Activated CD8-positive, alpha-beta memory T cell treated with anti-CD3 and anti-CD28 coated beads for 48 hours (primary cell): ENCODE measurements around the gene DNAJC4.
"Not testable (repeated sequence)": the region's sequence is repeated elsewhere in the genome, so short reads cannot be mapped to it uniquely, and the experiment has no call there.

Experiments used
- DNase-seq, 3 experiments: peaks; one replicate each; pipeline ENCODE4 v3.0.0-alpha.2; 2020; ENCODE audit warnings: low read depth in 2 of 3, low spot score in 2 of 3

The DNAJC4 gene

DNA sequence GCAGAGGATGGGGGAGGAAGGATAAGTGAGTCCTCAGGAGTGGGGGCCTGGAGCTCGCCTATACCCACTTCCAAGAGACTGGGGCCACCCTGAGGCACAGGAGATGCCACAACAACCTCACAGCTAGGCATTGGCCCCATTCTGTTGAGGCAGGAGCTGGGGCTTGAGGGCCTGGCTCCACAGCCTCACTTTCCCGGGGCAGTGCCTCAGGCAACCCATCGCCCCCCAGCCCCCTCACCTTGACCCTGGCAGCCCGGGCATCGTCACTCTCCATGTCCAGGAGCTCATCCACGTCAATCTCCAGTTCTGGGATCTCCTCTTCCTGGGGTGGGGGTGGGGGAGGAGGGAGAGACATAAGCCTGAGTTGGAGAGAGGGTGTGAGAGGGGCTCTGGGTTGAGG is 14.6 kb downstream of the DNAJC4 start:
- no peak for DNase-seq

DNA sequence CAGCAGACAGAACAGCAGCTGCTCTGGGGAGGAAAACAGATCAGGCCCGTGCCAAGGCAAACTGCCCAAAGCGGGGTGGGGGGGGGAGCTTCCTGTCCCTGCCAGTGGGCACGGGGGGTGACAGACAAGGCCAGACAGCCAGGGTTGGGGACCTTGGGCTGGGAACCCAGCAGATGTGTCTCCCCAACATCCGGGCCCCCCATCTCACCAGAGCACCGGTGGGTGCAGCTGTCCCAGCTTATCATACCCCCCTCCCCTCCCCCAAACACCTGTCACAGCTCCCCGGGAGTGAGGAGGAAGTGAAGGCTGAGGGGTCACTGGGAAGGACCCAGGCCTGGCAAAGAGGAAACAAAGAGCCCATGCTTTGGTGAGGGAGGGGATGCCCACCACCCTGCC is 15.1 kb downstream of the DNAJC4 start:
- no peak for DNase-seq

DNA sequence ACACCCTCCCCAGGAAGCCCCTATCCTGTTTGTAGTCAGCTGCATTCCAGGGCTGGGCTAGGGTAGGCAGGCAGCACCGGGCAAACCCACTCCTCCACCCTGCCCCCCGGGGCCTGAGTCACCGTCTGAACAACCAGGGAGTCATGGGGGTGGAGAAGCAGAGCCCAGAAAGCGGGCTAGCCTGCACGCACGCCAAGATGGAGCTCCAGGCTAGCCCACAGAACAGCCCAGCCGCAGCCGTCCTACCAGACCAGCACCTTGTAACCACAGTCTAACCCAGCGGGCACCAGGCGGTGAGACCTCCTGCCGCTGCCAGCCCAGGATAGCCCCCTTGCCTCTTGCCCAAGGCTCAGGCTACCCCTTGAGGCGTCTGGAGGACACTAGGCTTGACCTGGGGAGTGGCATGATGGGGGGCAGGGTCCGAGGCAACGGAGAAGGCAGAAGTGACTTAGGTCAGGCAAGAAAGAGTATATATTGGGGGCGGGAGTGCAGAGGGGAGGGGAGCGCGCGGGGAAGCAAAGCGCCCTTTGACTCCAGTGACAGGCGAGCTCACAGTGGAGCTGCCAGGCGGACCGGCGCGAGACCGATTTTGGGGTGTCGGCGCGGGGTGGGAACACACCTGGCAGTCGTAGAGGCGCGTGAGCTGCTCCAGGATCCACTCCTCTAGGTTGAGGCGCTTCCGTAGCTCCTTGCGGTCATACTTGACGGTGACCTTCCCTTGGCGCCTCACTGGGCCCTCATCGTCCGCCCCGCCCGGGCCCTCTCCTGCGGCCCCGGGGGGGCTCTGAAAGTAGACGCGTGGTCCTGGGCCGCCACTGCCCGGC is 15.7 kb downstream of the DNAJC4 start:
- no peak for DNase-seq

DNA sequence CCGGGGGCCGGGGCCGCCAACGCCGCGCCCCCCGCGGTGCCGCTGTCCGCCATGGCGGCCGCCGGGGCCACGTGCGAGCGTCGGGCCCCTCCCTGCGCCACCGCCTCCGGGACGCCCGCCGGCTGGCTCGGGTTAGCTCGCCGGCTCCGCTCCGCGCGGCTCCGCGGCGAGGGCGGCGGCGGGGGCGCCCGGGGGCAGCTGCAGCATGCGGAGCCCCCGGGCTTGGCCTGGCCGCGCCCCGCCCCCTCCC is 16.2 kb downstream of the DNAJC4 start:
- not testable (repeated sequence) for DNase-seq

DNA sequence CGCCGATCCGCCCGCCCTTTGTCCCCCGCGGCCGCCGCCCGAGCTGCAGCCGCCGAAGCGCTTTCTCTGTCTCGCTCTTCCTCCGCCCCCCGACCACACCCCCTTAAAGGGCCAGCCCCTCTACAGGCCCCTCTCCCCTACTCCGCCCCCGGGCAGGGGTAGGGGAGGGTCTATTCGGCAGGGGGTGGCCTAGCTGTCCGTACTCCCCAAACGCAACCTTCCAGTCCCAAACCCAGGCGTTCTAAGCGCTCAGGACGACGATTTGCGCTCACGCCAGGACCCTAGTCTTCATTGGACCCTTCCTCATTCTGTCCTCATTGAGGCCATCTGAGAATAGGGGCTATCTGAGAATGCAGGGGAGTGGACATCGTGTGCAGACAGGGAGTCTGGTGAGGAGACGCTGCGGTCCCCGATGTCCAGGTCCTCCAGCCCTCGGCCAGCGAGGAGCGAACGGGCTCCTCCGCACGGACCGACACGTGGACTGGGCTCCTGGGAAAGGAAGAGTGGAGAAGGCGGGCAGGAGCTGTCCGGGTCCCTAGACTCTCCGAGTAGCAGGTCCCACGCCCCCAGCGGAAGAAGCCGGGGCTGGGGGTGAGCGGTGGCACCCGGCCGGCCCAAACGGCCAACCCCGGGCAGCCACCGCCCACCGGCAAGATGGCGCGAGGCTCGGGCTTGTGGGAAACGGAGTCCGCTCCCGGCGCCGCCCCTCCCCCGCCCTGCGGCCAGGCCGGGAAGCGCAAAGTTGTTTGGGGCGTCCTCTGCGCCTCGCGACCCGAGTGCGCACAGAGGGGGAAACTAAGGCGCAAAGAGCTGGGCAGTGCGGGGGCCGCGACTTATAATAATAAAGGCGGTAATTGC is 16.8 kb downstream of the DNAJC4 start, which contains the start of gene PPP1R14B:
PPP1R14B (minus strand) TSS at position 73 of the 858 bp plus-strand sequence. CDS start 270 bp downstream, outside the sequence.
- no peak for DNase-seq

DNA sequence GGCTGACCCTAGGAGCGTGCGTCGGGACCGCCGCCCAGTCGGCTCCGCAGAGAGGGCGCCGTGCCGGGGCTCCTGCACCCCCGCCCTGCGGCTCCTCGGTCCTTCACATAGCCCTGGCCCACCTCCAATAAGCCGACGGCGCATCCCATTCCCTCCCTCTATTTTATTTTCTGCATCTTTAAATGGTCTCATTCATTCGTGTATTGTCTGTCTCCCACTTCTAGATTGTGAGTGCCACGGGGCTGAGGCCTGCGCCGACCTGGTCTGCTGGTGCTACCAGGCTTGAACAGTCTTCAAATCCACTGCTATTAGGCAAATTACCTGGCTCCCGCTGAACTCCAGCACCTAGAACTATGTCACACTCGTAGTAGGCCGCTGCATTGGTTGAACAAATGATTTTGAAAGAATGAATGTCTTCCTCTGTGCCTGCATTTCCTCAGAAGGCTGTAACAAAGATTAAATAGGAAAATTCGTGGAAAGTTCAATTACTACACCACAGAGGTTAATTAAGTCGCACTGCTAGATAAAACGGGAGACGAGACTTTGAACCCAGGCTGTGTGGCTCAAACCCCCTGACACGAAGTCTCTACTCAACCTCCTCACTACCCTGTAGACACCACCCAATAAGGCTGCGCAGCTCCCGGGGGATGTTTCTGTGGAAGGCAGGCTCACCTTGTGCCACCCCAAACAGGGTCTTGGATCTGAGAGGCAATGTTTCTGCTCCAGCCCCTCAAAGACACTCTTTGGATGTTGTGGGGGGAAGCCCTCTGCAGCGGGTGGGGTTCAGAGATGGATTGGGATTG is 17.6 kb downstream of the DNAJC4 start:
- DNase-seq, result no peak

DNA sequence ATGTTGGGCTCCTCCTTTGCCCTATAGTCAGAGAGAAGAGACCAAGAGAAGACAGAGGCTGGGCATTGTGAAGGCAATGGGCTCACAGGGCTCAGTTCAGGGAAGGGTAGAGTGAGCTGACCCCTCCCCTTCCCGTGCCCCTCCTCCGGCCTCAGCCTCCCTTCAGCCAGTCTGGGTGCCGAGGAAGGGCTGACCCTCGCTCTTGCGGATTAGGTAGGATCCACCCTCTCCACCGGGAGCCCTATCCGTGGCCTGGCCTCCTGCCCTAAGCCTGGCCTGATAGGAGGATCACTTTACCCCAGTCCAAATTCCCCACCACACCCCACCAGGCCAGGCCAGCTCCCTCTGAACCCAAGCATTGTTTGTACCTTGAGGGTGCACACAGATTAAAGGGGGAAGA is 18.2 kb downstream of the DNAJC4 start:
- no peak for DNase-seq

DNA sequence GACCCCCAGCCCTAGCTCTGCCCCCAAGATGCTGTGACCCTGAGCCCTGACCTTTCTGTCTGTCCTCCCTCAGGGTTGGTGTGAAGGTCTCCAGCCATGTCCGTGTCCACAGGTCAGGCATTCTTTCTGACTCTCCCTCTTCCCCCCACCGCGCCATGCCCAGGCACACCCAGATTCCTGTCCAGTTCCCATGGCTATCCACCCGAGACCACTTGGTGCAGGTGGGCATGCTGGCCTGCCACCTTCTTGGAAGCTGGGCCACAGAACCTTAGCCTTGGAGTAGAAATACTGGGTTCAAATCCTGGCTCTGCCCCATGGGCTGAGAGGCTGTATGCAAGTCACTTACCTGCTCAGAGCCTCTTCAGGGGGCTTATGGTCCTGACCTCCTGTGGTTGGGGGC is 18.7 kb downstream of the DNAJC4 start:
- no peak for DNase-seq

DNA sequence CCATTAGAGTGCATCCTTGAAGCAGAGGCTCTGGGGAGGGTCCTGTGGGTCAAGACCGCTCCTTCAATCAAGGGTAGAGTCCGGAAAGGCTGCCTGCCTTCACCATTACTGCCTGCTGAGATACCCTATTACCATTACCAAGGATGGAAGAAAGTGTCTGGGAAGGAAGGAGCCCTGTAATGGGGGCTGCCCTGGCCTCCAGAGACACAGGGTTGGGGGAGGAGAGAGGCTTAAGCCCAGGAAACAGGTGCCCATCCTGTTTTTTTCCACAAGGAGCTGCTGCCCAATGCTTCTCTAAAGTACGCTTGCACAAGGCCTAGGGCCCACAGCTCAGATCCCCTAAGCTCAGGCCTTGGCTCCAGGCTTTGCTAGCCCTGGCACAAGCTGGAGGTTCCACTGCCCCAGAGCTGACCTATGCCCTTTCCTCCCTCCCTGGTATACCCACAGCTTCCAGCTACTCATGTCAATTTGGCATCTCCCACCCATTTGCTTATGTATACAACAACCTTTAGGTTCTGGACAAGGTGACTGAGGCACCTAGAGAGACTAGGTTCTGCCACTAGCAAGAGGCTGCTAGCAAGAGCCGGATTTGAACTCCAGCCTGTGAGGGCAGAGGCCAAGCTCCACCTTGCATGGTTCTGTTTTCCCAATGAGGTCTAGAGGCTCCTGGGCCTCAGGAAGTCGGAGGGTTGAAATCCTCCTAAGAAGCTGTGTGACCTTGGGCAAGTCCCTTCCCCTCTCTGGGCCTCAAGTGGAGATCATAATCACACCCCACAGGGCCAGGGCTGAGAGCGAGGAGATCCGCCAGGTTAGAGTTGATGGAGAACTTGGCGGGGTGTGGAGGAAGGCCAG is 19.4 kb downstream of the DNAJC4 start:
- DNase-seq, result no peak

DNA sequence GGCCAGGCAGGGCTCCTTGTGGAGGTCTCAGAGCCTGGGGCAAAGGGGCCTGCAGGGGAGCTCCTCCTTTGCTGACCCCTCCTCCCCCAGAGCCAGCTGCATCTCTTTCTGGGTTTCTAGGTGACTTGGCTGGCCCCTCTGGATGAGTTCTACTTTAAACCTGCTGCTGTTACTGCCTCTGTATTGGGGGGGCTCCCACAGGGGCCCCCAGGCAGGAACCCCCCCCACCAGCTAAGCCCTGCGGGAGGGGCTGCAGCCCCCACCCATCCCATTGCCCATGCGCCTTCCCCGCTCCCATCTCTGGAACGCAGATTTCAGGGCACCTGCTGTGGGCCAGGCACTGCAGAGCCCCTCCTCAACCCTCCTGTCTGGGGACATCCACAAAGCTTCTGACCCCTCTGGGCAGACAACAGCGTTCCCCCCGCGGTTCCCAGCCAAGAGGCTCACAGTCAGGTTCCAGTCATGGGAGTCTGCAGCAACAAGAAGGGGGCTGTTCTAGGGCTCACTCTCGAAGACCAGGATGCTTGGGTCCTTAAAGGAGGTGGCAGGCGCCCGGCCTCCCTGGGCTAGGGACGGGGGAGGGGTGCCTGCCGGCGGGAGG is 20.2 kb downstream of the DNAJC4 start:
- DNase-seq, result no peak

DNA sequence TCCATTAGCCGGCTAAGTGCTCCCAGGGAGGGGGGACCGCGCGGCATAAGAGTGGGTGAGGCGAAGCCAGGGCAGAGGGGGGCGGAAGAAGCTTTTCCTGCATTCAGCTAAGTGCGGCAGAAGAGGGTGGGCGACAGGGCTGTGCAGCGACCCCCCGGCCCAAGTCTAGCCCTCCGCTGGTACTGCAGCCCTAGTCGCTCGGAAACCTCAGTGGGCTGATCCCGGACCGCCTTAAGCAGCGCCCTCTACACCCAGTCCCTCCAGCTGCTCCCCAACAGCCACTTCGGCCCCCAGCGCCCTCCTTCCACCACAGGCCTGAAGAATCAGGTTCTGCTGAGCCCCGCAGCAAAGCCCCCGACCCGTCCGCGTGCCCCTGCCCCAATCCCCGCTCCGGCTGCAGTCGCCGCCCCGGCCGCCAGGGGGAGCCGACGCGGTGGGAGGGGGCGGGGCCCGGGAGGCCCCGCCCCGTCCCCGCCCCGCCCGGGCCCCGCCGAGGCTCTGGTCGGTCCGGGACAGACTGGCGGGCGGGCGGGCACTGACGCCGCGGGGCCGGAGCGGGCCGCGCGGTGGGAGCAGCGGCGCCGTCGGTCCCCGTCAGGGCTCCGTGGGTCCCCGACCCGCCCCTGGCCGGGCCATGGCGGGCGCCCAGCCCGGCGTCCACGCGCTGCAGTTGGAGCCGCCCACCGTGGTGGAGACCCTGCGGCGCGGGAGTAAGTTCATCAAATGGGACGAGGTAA is 20.8 kb downstream of the DNAJC4 start, which contains the start of gene PLCB3:
PLCB3 (plus strand) TSS at position 515 of the 737 bp plus-strand sequence; CDS start at position 635, 120 bp downstream.
- DNase-seq, result peak in 2 of 3 experiments; percentile 43 to 69

DNA sequence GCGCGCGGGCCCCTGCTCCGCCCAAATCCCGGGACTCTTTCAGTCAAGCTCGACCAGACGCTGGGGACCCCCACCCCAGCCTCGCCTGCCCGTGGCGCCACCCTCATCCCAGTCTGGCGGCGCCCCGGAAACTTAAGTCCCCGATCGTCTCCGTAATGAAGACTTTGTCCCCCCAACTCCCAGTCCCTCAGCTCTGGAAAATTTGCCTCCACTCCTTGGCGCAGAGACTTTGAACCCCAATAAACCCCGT is 21.3 kb downstream of the DNAJC4 start:
- no peak for DNase-seq

DNA sequence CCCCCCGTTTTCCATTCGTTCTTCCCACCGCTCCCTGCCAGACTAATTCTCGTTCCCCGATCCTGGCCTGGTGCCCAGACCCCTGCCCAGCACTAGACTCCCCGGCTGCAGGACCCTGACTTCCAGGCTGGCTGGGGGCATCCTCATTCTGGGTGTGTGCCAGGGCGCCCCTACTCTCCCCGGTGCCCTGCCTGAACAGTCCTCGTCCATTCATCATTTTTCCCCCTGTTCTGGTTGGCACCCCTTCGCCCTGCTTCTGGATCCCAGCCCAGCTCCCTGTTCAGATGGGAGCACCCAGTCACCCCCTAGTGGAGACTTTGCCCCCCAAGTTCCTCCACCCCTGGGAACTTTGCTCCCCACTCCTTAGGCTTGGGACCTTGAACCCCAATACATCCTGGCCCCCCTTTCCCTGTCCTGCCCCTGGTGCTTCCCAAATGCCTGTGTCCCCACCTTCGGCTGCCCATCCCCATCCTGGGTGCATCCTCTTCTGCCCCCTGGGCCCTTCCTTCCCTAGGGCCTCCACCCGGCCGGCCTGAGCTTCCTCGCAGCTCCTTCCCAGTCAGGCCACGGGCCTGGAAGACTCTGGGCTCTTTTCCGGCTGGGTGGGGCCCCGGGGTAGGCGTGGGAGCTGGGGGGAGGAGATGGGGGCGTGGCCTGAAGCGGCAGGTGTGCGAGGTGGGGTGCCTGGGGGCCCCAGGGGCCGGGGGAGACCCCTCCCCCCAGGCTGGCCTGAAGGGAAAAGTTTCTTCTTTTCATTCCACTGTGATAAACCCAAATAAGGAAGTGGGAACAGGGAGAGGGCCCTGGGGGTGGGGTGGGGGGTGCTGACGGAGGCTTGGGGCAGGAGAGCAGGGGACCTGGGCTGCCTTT is 21.9 kb downstream of the DNAJC4 start:
- no peak for DNase-seq

DNA sequence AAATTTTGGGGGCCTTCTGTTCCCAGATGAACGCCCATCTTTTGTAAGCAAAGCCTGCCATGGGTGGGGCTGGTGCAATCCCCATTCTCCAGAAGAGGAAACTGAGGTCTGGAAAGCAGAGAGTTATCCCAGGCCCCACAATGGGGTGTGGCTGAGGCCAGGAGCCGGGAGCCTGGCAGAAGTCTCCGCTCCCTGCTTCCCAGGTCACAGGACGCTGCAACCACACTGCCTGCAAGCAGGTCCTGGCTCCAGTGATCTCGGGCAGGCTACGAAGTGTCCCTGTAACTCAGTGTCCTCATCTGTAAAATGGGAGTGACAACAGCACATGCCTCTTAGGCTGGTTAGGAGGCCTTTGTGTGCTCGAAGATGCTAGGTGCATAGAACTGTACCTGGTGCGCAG is 22.7 kb downstream of the DNAJC4 start:
- no peak for DNase-seq

DNA sequence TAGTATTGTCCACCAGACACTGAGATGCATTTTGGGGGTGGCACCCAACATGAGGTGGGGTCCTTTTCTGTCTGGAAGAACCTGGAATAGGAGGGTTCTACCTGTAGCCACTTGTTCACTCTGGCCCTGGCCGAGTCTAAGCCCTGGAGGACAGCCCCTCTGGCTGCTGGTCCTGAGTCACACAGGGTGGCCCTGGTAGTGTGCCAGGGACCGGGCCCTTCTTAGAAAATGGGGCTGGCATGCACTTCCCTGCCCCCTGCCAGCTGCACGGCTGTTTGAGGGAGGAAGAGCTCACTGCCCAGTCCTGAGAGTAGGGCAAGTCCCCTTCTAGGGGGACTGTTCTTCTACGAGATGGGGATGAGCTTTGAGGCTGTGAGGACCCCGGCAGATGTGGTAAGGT is 23.1 kb downstream of the DNAJC4 start:
- DNase-seq, result no peak

DNA sequence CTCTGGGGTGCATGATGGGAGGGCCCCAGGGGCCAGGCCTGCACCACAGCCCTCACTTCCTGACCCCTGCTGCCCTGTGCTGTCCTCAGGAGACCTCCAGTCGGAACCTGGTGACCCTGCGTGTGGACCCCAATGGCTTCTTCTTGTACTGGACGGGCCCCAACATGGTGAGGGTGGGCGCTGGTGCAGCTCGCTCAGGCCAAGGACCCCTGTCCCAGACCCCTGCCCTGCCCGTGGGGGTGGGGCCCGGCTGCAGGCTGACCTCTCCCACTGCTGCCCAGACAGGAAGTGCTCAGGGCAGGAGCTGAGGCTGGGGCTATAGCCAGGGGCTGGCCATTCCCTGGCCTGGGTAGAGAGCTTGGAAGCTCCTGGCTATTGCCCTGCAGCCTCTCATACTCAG is 24.0 kb downstream of the DNAJC4 start:
- no peak for DNase-seq

DNA sequence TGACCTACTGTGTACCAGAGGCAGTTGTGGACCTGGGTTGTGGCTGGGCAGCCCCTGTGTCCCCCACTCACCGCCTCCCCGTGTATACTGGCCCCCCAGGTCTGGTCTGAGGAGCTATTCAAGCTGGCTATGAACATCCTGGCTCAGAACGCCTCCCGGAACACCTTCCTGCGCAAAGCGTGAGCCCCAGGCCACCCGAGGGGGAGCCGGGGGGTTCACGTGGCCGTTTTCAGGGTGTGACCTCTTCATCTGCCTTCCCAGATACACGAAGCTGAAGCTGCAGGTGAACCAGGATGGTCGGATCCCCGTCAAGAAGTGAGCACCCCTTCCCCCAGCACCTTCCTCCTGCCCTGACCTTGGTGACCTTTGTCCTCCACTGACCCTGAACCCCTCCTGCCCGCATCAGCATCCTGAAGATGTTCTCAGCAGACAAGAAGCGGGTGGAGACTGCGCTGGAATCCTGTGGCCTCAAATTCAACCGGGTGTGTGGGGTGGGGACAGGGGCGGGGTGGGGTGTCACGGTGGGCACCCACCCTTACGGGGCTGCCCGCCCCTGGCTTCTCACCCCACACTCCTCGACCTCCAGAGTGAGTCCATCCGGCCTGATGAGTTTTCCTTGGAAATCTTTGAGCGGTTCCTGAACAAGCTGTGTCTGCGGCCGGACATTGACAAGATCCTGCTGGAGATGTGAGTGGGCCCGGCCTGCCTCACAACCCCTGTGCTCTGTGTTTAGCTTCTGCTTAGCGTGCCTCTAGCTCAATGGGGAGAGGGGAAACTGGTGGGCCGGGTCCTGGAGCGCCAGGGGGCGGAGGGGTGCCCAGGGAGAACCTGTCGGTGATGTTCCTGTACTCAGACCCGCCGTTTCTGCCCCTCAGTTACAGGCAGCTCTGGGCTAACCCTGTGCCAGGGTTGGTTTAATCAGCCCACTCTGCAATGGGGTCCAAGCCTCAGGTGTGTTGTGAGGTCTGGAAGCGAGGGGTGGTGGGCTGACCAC is 25.1 kb downstream of the DNAJC4 start:
- DNase-seq, result no peak

DNA sequence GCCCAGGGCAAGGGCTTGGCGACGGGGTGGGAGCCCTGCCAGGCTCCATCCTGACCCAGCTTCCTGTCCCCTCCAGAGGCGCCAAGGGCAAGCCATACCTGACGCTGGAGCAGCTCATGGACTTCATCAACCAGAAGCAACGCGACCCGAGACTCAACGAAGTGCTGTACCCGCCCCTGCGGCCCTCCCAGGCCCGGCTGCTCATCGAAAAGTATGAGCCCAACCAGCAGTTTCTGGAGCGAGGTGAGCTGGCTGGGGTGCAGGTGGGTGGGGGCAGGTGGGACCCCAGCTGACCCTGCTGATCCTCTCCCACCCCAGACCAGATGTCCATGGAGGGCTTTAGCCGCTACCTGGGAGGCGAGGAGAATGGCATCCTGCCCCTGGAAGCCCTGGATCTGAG is 26.0 kb downstream of the DNAJC4 start:
- no peak for DNase-seq
